C4-2B (cell line): Measurements from ENCODE around the gene RNU6-9.

Experiments used
- H3K27ac ChIP-seq: fragments of 450-650 bp; 2 replicates; pipeline ENCODE4 v1.5.1; 2017
- ZFX ChIP-seq: fragments of 450-650 bp; IDR thresholded peaks from 2 replicates; pipeline ENCODE4 v1.6.1; 2017
- TF ChIP-seq, protein P1 (sequence below): fragments of 450-650 bp; conservative IDR thresholded peaks from 2 replicates; pipeline ENCODE4 v1.5.1; 2017; ENCODE audit warnings: mild to moderate bottlenecking

The RNU6-9 gene

DNA sequence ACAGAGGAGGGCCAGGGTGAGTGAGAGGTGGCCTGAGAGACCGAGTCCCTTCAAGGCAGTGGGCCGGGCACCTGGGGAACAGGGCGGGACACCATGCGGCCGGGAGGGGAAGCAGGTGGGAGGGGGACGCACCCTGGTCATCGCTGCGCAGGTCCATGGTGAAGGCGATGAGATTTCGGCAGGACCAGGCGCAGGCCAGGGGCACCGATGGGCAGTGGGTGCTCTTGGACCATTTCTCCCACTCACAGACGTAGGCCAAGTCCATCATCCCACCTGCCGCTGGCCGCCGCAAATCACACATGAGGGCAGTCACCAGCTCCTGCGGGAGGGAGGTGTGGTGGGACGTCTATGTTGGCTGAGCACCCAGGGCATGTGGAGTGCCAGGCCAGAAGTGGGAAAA lies 2.5 kb upstream of the RNU6-9 start:
- no peak overlapping the region for H3K27ac ChIP-seq
- TF ChIP-seq, protein P1, sequence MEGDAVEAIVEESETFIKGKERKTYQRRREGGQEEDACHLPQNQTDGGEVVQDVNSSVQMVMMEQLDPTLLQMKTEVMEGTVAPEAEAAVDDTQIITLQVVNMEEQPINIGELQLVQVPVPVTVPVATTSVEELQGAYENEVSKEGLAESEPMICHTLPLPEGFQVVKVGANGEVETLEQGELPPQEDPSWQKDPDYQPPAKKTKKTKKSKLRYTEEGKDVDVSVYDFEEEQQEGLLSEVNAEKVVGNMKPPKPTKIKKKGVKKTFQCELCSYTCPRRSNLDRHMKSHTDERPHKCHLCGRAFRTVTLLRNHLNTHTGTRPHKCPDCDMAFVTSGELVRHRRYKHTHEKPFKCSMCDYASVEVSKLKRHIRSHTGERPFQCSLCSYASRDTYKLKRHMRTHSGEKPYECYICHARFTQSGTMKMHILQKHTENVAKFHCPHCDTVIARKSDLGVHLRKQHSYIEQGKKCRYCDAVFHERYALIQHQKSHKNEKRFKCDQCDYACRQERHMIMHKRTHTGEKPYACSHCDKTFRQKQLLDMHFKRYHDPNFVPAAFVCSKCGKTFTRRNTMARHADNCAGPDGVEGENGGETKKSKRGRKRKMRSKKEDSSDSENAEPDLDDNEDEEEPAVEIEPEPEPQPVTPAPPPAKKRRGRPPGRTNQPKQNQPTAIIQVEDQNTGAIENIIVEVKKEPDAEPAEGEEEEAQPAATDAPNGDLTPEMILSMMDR: no peak
- no peak for TF ChIP-seq ZFX

DNA sequence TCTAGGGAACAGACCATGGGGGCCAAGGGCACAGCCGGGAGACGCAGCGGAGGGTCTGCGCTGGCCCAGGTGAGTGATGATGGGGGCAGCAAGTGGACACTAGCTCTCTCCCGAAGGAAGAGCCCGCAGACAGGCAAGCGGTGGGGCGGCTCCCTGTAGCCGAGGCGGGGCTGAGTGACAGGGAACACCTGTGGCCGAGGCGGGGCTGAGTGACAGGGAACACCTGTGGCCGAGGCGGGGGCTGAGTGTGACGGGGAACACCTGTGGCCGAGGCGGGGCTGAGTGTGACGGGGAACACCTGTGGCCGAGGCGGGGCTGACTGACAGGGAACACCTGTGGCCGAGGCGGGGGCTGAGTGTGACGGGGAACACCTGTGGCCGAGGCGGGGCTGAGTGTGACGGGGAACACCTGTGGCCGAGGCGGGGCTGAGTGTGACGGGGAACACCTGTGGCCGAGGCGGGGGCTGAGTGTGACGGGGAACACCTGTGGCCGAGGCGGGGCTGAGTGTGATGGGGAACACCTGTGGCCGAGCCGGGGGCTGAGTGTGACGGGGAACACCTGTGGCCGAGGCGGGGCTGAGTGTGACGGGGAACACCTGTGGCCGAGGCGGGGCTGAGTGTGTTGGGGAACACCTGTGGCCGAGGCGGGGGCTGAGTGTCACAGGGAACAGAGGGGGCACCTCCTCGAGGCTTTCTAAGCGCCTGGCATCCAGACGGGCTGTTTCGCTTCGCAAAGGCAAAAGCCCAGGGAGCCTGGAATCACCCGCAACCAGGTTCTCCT lies 1.7 kb upstream of the RNU6-9 start:
- H3K27ac ChIP-seq: peak overlapping the region; percentile 95; the same call in 1 of the 2 replicates

DNA sequence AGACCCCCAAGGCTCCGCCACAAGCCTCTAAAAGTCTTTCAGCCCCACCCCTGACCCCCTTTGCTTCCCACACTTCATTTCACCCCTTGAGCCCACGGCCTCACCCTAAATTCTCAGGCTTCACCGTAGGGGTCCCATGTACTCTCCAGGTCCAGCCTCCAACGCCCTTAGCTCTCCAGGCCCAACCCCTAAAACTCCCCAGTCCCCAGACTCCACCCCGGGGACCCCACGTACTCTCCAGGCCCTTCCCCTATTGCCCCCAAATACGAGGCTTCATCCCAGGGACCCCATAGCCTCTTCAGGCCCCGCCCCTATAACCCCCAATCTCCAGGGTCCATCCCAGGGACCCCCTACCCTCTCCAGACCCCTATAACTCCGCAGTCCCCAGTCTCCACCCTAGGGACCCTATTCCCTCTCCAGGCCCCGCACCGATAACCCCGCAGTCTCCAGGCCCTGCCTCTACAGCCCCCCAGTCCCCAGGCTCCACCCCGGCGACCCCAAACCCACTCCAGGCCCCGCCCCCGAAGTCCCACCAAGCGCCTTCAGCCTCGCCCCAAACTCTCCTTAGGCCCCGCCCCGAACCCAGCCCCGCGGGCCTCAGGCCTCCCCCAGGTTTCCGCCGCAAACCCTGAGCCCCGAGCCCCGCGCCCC lies 916 bp upstream of the RNU6-9 start:
- TF ChIP-seq, protein P1: no peak
- no peak for TF ChIP-seq ZFX
- peak overlapping the region; percentile 95 for H3K27ac ChIP-seq

DNA sequence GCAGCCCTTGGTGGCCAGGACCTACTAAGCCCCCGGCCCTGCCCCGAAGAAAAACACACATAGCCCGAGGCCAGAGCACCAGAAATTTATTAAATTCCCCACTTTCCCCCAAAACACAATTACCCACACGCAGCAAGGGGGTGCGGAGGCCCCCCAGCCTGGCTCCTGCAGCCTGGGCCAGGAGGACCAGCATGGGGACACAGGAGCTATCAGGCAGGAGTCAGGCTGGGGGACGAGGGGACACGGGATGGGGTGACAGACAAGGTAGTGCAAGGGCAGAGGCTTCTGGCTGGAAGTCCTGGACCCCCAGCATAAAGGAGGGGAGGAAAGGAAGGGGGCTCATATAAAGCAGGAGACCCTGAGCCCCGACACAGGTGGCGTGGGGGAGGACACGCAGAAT lies 3.1 kb downstream of the RNU6-9 start:
- no peak overlapping the region for H3K27ac ChIP-seq

DNA sequence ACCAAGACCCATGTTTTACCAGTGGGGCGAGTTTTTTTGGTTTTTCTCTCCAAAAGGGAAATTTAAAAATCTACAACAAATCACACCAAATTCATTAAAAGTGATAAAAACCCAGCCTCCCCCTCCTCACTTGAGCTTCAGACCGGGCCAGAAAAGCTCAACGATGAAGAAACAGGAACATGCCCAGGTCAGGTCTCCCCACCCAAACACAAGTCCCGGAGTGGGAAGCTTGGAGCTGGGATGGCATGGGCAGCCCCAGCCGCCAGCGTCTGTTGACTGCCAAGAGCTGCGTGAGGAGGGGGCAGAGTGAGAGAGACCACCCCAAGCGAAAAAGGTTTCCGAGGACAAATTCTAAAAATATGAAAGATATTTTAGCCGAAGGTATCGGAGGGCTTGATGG lies 3.7 kb downstream of the RNU6-9 start:
- H3K27ac ChIP-seq: no peak overlapping the region
- TF ChIP-seq ZFX: no peak

More for the DNA sequence above, 3.1 kb downstream of the RNU6-9 start:
- TF ChIP-seq ZFX: no peak
- TF ChIP-seq, protein P1: no peak

DNA sequence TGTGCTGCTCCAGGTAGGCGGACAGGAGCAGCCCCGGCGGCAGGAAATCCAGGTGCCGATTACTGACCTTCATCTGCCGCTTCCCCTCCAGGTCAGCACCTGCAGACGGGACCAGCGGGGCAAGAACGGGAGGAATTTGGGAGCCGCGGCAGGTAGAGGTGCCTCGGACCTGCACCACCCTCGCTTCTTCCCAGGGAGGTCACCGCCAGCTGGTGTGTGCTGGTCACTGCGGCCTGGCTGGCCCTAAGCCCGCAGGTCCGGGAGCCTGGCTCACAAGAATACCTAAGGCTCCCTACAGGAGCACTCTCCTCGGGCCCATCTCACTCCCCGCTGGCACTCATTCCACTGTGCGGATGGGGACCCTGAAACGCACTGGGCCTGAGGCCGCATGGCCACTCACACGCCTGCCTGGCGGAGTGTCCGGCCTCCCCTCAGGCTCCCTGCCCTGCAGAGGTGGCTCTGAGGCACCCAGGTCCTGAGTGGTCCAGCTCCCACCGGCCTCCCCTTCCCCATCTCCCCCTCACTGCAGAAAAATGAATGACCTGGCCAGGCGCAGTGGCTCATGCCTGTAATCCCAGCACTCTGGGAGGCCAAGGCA lies 4.3 kb downstream of the RNU6-9 start:
- TF ChIP-seq ZFX: no peak
- TF ChIP-seq, protein P1: no peak
- no peak overlapping the region for H3K27ac ChIP-seq

DNA sequence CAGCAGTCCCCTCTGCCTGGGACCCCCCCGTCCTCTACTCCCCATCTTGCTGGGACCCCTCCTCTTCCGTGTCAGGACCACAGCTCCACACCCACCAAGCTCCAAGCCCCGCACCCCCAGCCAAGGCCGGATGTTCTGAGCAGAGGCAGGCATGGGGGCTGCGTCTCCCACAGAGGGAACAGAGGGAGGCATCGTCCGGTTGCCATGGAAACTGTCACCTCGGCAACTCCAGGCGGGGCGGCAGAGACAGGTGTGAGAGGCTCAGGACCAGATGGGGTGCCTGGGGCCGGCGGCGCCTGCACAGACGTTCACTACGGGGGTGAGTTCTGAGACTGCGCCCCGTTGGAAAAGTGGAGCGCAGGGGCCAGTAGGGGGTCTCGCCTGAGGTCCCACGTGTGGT lies 5.4 kb downstream of the RNU6-9 start:
- TF ChIP-seq, protein P1: no peak
- TF ChIP-seq ZFX: no peak
- H3K27ac ChIP-seq: no peak overlapping the region

DNA sequence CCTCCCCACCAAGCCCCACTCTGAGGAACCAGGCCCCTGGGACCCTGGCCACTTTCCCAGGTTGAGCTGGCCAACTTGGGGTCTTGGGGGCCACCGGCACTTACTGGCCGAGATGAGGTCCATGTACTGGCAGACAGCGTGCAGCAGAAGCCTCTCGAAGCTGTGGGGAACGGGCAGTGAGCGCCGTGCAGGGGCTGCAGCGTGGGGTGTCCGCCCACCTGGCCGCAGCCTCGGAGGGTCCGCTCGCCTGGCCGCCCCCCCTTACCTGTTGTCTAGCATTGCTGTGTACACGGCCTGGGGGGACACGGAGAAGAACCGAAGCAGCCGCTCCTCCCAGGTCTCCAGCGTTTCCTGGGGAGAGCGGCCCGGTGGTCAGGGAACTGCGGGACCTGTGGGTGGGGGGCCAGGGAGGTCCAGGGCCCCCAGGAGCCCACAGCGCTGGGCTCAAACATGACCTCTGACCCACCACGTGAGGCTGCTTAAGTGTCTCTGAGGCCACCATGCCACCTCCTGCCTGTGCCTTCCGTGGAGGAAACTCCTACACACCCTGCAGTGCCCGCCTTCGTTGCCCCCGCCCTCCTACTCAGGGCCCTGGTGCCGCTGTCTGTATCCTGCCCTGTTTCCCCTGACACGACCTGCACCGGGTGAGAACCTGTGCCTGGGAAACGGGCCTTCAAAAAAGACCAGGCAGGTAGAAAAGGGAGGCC lies 6.2 kb downstream of the RNU6-9 start:
- H3K27ac ChIP-seq: no peak overlapping the region
- TF ChIP-seq ZFX: no peak
- TF ChIP-seq, protein P1: no peak
